ENCODE results near the gene INSL3.
"Not testable (repeated sequence)": the region's sequence is repeated elsewhere in the genome, so short reads cannot be mapped to it uniquely, and the experiment has no call there.

Gene INSL3

GRCh38 chr19:17812099-17812498, 9.2 kb downstream of the INSL3 start:
- DNase-seq (ENCODE audit: low read depth): no peak

- DNase-seq (ENCODE audit: low read depth): no peak
Observed at GRCh38 chr19:17811681-17812080, 9.6 kb downstream of the INSL3 start.

- DNase-seq (ENCODE audit: low read depth): no peak
Observed at GRCh38 chr19:17811103-17811502, 10.2 kb downstream of the INSL3 start.

- DNase-seq (ENCODE audit: low read depth): no peak
Observed at GRCh38 chr19:17807731-17808316, 13.5 kb downstream of the INSL3 start.

- no peak for DNase-seq (ENCODE audit: low read depth)
Observed at GRCh38 chr19:17806945-17807344, 14.4 kb downstream of the INSL3 start.

- no peak for DNase-seq (ENCODE audit: low read depth)
Observed at GRCh38 chr19:17805427-17805826, 15.9 kb downstream of the INSL3 start.

- DNase-seq (ENCODE audit: low read depth): no peak
Observed at GRCh38 chr19:17803264-17803896, 17.9 kb downstream of the INSL3 start.

GRCh38 chr19:17802137-17802858, 19.0 kb downstream of the INSL3 start:
- DNase-seq (ENCODE audit: low read depth): no peak

GRCh38 chr19:17798599-17798998, 22.7 kb downstream of the INSL3 start:
- not testable (repeated sequence) for DNase-seq (ENCODE audit: low read depth)

GRCh38 chr19:17797424-17798201, 23.7 kb downstream of the INSL3 start:
- peak; percentile 24 for DNase-seq (ENCODE audit: low read depth)

- DNase-seq (ENCODE audit: low read depth): no peak
Observed at GRCh38 chr19:17796838-17797423, 24.4 kb downstream of the INSL3 start.

GRCh38 chr19:17796013-17796837, 25.1 kb downstream of the INSL3 start:
- DNase-seq (ENCODE audit: low read depth): no peak

- no peak for DNase-seq (ENCODE audit: low read depth)
Observed at GRCh38 chr19:17795495-17795856, 25.8 kb downstream of the INSL3 start.

GRCh38 chr19:17794731-17795494, 26.4 kb downstream of the INSL3 start, which contains the start of gene B3GNT3:
TSS of gene B3GNT3 (plus strand) at chr19:17795138. CDS start at chr19:17807808, 12,670 bp downstream.
- no peak for DNase-seq (ENCODE audit: low read depth)

GRCh38 chr19:17794412-17794730, 26.9 kb downstream of the INSL3 start:
- DNase-seq (ENCODE audit: low read depth): no peak

GRCh38 chr19:17790059-17790780, 31.1 kb downstream of the INSL3 start:
- no peak for DNase-seq (ENCODE audit: low read depth)

GRCh38 chr19:17788632-17789031, 32.7 kb downstream of the INSL3 start:
- no peak for DNase-seq (ENCODE audit: low read depth)

GRCh38 chr19:17787274-17787913, 33.9 kb downstream of the INSL3 start:
- no peak for DNase-seq (ENCODE audit: low read depth)

- no peak for DNase-seq (ENCODE audit: low read depth)
Observed at GRCh38 chr19:17784201-17785008, 36.9 kb downstream of the INSL3 start.

All from HS-27A (cell line).